Right lung (tissue), 5 donors: ENCODE data around the gene HCN4. TPM values are rescaled to one million over a fixed set of nuclear protein-coding genes. Genes with fewer than 3 reads are reported as not detected.

Source experiments
- DNase-seq, 2 donors: peaks; one replicate each; pipeline ENCODE4 v3.0.0-alpha.2; 2013
- polyA plus RNA-seq, 5 donors: library from polyadenylated mRNA; unstranded; fragments of 120-200 nt; gene quantifications; one replicate each; pipeline versions ENCODE4 v1.2.1 to v1.2.3, GENCODE V29; 2013; ENCODE audit warnings: inconsistent platforms in 1 of 5, low replicate concordance in 1 of 5; ENCODE audit not compliant: insufficient read length in 5 of 5, insufficient read depth in 1 of 5

Gene HCN4
- polyA plus RNA-seq, 5 donors, result 0.10 to 0.24 (median 0.16) TPM

DNA sequence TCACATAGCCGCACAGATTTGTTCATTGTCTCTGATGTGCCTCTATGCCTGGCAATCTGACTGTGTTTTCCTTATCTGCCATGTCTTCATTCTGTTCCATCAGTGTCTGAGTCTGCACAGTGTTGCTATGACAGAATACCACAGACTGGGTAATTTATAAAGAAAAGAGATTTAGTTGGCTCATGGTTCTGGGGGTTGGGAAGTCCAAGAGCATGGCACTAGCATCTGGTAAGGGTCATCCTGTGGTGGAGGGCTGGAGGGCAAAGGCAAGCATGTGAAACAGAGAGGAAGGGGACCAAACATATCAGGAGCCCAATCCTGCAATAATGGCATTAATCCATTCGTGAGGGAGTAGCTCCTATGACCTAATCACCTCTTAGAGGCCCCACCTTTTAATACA lies 11.9 kb upstream of the HCN4 start:
- DNase-seq, result no peak

DNA sequence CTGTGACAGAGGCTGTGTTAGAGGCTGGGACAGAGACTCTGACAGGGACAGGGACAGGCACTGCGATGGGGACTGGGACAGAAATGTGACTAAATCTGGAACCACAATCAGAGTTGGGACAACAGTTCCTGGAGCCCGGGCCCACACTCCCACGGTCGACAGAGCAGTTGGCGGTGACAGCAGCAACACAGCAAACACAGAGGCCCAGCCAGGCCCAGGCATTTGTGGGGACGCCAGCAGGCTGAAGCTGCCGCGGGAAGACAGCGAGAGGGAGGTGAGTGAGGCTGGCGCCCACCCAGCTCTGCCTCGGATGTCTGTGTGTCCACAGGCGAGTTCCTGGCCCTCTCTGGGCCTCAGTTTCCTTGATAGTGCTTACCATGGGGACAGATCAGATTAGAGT lies 9.3 kb upstream of the HCN4 start:
- no peak for DNase-seq

- no peak for DNase-seq
Measured at GRCh38 chr15:73375755-73376305, 7.1 kb upstream of the HCN4 start.

- no peak for DNase-seq
Measured at GRCh38 chr15:73375012-73375411, 6.3 kb upstream of the HCN4 start.

GRCh38 chr15:73374604-73375003 lies 5.8 kb upstream of the HCN4 start:
- DNase-seq, result no peak

DNA sequence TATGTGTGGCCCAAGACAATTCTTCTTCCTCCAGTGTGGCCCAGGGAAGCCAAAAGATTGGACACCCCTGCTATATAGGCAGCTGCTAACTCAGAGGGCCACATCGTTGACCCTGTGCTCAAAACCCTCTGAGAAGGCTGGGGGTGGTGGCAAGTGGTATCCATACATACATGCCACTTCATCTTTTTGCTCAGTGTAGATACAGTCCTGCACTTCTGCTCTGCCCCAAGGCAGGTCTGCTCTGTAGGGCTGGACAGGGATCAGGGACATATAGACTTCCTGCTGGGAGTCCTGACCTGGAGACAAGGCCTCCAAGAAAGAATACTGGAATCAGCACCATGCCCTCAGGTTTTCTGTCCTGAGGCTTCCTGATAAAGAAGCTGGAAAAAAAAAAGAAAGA lies 4.5 kb upstream of the HCN4 start:
- no peak for DNase-seq

- DNase-seq, result no peak
Measured at GRCh38 chr15:73371812-73372211, 3.1 kb upstream of the HCN4 start.

- DNase-seq, result no peak
Measured at GRCh38 chr15:73370151-73370550, 1.4 kb upstream of the HCN4 start.

DNA sequence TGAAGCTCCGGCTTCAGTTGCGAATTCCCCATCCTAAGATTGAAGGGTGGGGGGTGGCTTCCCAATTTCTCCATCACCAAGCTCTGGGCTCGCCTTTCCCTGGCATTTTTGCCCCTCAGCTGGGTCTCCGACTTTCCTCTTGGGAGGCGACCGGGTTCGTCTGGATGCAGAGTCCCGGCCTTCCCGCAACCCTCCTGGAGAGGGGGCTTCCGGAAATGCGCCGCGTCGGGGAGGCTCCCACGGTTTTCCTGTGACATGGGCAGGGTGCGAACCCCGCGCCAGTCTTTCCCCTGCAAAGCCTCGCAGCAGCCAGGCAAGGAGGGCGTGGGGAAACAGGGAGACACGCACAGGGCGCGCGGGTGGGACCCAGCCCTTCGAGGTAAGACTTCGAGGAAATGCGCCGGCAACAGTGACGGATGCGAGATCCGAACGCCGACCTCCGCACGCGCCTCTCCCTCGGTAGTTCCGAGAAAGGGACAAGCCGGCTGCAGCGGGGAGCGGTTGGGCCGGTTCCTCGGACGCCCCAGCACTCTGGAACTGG lies 466 bp upstream of the HCN4 start:
- DNase-seq, result no peak

GRCh38 chr15:73367624-73368300 lies 996 bp downstream of the HCN4 start:
- no peak for DNase-seq

DNA sequence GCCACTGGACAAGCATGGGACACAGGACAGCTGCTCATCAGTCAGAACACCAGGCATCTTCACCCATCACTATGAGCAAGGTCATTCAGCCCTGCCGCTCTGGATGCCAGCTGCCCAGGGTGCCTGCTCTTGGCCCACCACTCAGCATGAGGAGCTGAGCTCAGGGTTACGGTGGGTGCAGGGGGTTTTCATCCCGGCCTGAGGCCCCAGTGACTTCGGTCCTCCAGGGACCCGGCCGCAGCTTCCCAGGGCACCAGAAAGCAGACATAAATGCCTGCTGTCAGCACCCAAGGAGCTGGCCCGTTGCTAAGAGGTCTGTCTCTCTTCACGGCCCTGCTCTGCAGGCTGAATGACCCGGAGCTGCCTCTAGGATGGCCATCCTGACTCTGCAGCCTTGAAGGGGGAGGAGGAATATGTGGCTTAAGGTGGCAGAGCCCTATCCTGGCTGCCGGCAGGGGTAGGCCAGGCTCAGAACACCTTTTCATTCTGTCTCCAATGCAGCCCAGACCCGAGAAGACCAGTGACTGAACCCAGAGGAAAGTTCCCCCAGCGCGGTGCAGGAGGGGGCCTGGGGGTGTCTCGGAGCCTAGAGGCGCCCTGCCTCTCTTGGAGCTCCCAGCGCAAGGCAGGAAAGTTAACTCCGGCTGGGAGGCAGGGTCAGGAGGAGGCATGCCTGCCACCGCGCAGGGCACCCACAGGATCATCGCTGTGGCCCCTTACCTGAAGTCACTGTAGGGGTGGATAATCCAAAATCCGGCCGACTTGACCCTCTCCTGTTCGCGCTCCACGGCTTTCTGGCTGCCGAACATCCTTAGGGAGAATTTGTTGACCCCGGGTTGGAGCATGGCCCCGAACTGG lies 1.8 kb downstream of the HCN4 start:
- DNase-seq, result no peak

DNA sequence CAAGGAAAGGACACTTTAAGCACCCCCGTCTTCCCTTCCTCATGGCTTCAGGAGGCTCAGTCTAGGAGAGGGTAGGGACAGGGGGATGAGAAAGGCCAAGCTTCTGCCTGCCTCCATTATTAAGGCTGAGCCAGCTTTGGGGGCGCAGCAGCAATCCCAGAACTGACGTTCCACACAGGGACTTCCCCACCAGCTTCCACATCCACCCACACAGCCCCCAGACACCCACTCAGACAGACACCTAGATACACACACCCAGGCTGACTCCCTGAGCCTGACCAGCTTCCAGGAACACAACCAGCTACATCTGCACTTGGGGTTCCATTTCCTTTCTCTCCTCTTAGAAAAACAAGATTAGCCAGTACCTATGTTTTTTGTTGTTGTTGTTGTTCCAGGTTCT lies 4.7 kb downstream of the HCN4 start:
- no peak for DNase-seq

- no peak for DNase-seq
Measured at GRCh38 chr15:73362900-73363299, 5.9 kb downstream of the HCN4 start.

GRCh38 chr15:73361337-73361736 lies 7.4 kb downstream of the HCN4 start:
- no peak for DNase-seq

- no peak for DNase-seq
Measured at GRCh38 chr15:73359651-73360050, 9.1 kb downstream of the HCN4 start.

DNA sequence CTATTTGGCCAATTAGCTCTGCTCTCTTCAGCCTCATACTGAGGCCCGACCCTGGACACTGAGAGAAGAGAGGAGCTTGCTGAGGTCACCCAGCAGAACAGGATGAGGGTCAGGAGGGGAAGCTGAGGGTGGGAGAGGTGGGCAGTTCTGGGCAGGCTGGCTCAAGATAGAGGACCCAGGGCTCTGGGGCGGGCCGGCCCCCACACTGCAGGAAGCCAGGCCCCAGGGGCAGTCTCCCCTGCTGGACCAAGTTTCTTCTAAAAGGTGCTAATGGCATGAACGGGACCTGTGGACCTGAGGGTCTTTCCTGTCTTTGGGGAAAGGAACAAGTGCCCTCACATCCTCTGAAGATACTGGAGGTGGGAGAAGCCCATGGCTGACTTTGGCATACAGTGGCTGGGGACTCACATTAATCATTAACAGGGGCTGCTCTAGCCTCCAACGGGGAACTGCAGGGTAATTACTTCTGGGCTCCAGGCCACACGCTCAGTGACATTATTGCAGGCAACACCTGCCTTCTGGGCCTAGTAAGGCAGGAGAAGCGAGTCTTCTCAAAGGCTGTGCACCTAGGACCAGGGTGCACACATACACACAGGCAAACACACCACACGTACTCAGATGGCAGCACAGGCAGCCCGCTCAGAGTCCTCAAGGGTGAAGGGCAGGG lies 10.6 kb downstream of the HCN4 start:
- DNase-seq, result peak; percentile 22 to 24

GRCh38 chr15:73355612-73356265 lies 13.0 kb downstream of the HCN4 start:
- no peak for DNase-seq

- DNase-seq, result no peak
Measured at GRCh38 chr15:73354241-73354640, 14.5 kb downstream of the HCN4 start.

GRCh38 chr15:73353734-73354133 lies 15.0 kb downstream of the HCN4 start:
- DNase-seq, result no peak

GRCh38 chr15:73352082-73352481 lies 16.7 kb downstream of the HCN4 start:
- no peak for DNase-seq

GRCh38 chr15:73349191-73349590 lies 19.6 kb downstream of the HCN4 start:
- DNase-seq, result no peak
